Transverse colon (tissue), 3 donors: Measurements from ENCODE around the gene CCDC61.

Experiments used
- CTCF ChIP-seq, 5 experiments: fragments of 200-600 bp in 3 of 5; fragments of 450-650 bp in 2 of 5; sonication (generic) in 3 of 5; IDR thresholded peaks; 1 replicate in 2 of 5; 2 replicates in 3 of 5; pipeline ENCODE4 v1.5.1; 2016 to 2017; ENCODE audit warnings: antibody characterized with exemption in 5 of 5, inconsistent platforms in 3 of 5, mild to moderate bottlenecking in 2 of 5, moderate library complexity in 1 of 5
- POLR2A ChIP-seq: fragments of 450-650 bp; IDR thresholded peaks from one replicate; pipeline ENCODE4 v1.6.1; 2016; ENCODE audit warnings: antibody characterized with exemption, mild to moderate bottlenecking, moderate library complexity

- no peak for TF ChIP-seq POLR2A
- no peak for TF ChIP-seq CTCF (IDR thresholded peaks at IDR 0.05)
Observed at GRCh38 chr19:46040125-46040524, 44.9 kb downstream of the CCDC61 start.
